GM12878 (cell line): ENCODE results near the gene FGF12.

ENCODE experiments used
- BMI1 ChIP-seq: fragments of 450-650 bp; IDR thresholded peaks from 2 replicates; pipeline ENCODE4 v1.6.1; 2016; ENCODE audit warnings: mild to moderate bottlenecking, moderate library complexity, borderline replicate concordance
- BRCA1 ChIP-seq: IDR thresholded peaks from 2 replicates; pipeline ENCODE4 v1.6.1; 2011; ENCODE audit warnings: low read depth, low read length, improper control_type of control experiment
- CTCF ChIP-seq, 3 experiments: IDR thresholded peaks in 2 of 3; conservative IDR thresholded peaks in 1 of 3; 2 replicates each; pipeline ENCODE4 v1.5.1; 2011; ENCODE audit warnings: low read depth in 3 of 3, low read length in 3 of 3, mild to moderate bottlenecking in 3 of 3, control low read depth in 2 of 3, moderate library complexity in 2 of 3, inconsistent platforms in 1 of 3, mixed read lengths in 1 of 3; ENCODE audit not compliant: control insufficient read depth in 2 of 3, insufficient read depth in 1 of 3; ENCODE audit errors: extremely low read depth in 1 of 3
- EP300 ChIP-seq, 2 experiments: fragments of 150-350 bp in 1 of 2; IDR thresholded peaks; 2 replicates each; pipeline ENCODE4 v1.6.1; 2011 to 2012; ENCODE audit warnings: low read depth in 2 of 2, low read length in 2 of 2, borderline replicate concordance in 1 of 2, improper control_type of control experiment in 1 of 2, inconsistent platforms in 1 of 2; ENCODE audit not compliant: control insufficient read depth in 1 of 2
- SP1 ChIP-seq: IDR thresholded peaks from one replicate; pipeline ENCODE4 v1.6.1; 2011; ENCODE audit warnings: low read depth, low read length
- STAT1 ChIP-seq: fragments of 450-650 bp; conservative IDR thresholded peaks from 2 replicates; pipeline ENCODE4 v1.6.1; 2014; ENCODE audit warnings: antibody characterized with exemption, mild to moderate bottlenecking
- ZNF24 ChIP-seq: fragments of 450-650 bp; IDR thresholded peaks from 2 replicates; pipeline ENCODE4 v1.6.1; 2017; ENCODE audit warnings: antibody characterized with exemption, mild to moderate bottlenecking
- TF ChIP-seq, protein P1 (sequence below): IDR thresholded peaks from 2 replicates; pipeline ENCODE4 v1.6.1; 2012; ENCODE audit warnings: mild to moderate bottlenecking, low read depth, low read length
- TF ChIP-seq, protein P2 (sequence below): IDR thresholded peaks from 2 replicates; pipeline ENCODE4 v1.6.1; 2012; ENCODE audit warnings: low read depth, low read length, improper control_type of control experiment

- TF ChIP-seq, protein P1, sequence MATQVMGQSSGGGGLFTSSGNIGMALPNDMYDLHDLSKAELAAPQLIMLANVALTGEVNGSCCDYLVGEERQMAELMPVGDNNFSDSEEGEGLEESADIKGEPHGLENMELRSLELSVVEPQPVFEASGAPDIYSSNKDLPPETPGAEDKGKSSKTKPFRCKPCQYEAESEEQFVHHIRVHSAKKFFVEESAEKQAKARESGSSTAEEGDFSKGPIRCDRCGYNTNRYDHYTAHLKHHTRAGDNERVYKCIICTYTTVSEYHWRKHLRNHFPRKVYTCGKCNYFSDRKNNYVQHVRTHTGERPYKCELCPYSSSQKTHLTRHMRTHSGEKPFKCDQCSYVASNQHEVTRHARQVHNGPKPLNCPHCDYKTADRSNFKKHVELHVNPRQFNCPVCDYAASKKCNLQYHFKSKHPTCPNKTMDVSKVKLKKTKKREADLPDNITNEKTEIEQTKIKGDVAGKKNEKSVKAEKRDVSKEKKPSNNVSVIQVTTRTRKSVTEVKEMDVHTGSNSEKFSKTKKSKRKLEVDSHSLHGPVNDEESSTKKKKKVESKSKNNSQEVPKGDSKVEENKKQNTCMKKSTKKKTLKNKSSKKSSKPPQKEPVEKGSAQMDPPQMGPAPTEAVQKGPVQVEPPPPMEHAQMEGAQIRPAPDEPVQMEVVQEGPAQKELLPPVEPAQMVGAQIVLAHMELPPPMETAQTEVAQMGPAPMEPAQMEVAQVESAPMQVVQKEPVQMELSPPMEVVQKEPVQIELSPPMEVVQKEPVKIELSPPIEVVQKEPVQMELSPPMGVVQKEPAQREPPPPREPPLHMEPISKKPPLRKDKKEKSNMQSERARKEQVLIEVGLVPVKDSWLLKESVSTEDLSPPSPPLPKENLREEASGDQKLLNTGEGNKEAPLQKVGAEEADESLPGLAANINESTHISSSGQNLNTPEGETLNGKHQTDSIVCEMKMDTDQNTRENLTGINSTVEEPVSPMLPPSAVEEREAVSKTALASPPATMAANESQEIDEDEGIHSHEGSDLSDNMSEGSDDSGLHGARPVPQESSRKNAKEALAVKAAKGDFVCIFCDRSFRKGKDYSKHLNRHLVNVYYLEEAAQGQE = no peak
- no peak for TF ChIP-seq SP1
- no peak for TF ChIP-seq BMI1
- no peak for TF ChIP-seq EP300 (IDR thresholded peaks at IDR 0.05; ENCODE audit: borderline replicate concordance in 1 of 2, control insufficient read depth in 1 of 2, low read depth in 2 of 2, low read length in 2 of 2)
- TF ChIP-seq CTCF (IDR thresholded peaks at IDR 0.05 in 2 of 3, conservative IDR thresholded peaks at IDR 0.05 in 1 of 3; ENCODE audit: control insufficient read depth in 2 of 3, extremely low read depth in 1 of 3, insufficient read depth in 1 of 3, low read depth in 3 of 3, low read length in 3 of 3) = no peak
- TF ChIP-seq STAT1 = no peak
- no peak for TF ChIP-seq ZNF24
- TF ChIP-seq, protein P2, sequence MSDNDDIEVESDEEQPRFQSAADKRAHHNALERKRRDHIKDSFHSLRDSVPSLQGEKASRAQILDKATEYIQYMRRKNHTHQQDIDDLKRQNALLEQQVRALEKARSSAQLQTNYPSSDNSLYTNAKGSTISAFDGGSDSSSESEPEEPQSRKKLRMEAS = no peak
- no peak for TF ChIP-seq BRCA1
These were observed 97.9 kb downstream of the FGF12 start for GRCh38 chr3:192629429-192629828.
